Heart left ventricle (tissue), 13 donors: ENCODE measurements around the gene INTS13.

Experiments used
- CTCF ChIP-seq, 12 donors: fragments of 200-600 bp; sonication (generic) in 4 of 12; IDR thresholded peaks; one replicate each; pipeline versions ENCODE4 v1.5.0 to v1.8.0; 2018 to 2022; ENCODE audit warnings: antibody characterized with exemption in 12 of 12, mild to moderate bottlenecking in 5 of 12
- POLR2A ChIP-seq, 2 donors: fragments of 450-650 bp; IDR thresholded peaks; one replicate each; pipeline ENCODE4 v1.6.1; 2017; ENCODE audit warnings: antibody characterized with exemption in 2 of 2, mild to moderate bottlenecking in 2 of 2, moderate library complexity in 2 of 2
- donor health status: ischemic (EF 13 %, LVEDD 7.1; RV severe dilation, severe dysfunction).
- donor health status: DM: no; HTN: yes; CAD: no.
- donor health status: DM: no; HTN: no; CAD: no.
- donor health status: ischemic (EF 25% LVEDD 6.9; RV normal size, moderate dysfunction).
- donor health status: ischemic (EF 25% LVEDD 5.7; RV mildly dilated, moderate dysfunction).
- donor health status: ischemic (EF 35%, LVEDD 5.7; RV mildly dilated, moderate dysfunction).
- donor health status: nonischemic (EF 11% LVEDD 7.7; RV severe dilation, severe dysfunction).
- donor health status: DM: yes; HTN: yes; CAD: no.
- donor health status: PGD.
- donor health status: ischemic (EF 29% LVEDD 5.4; RV normal size, mild dysfunction).
- donor health status: nonischemic (EF 23%, LVEDD 6.1; RV moderate dilation, normal function).

- TF ChIP-seq POLR2A (IDR thresholded peaks at IDR 0.05) = no peak
- no peak for TF ChIP-seq CTCF (IDR thresholded peaks at IDR 0.05)
These were observed 69.2 kb downstream of the INTS13 start for GRCh38 chr12:26868447-26869103.
